Measurements from ENCODE around the gene PPP1R8.
"Not testable (repeated sequence)": the region's sequence is repeated elsewhere in the genome, so short reads cannot be mapped to it uniquely, and the experiment has no call there.

PPP1R8 gene

GRCh38 chr1:27830621-27831440, at the start of gene PPP1R8:
Gene PPP1R8 (plus strand): TSS chr1:27830782. CDS start chr1:27830836, 54 bp downstream.
- DNase-seq (ENCODE audit: low read depth, low spot score): peak; percentile 98

GRCh38 chr1:27782950-27783349, 47.6 kb upstream of the PPP1R8 start:
- no peak for DNase-seq (ENCODE audit: low read depth, low spot score)

- no peak for DNase-seq (ENCODE audit: low read depth, low spot score)
These were observed 45.9 kb upstream of the PPP1R8 start for GRCh38 chr1:27784700-27785099.

- peak; percentile 21 for DNase-seq (ENCODE audit: low read depth, low spot score)
These were observed 44.7 kb upstream of the PPP1R8 start for GRCh38 chr1:27785781-27786455.

GRCh38 chr1:27787895-27788294, 42.7 kb upstream of the PPP1R8 start:
- no peak for DNase-seq (ENCODE audit: low read depth, low spot score)

- DNase-seq (ENCODE audit: low read depth, low spot score): no peak
These were observed 41.0 kb upstream of the PPP1R8 start for GRCh38 chr1:27789540-27790041.

GRCh38 chr1:27790270-27790669, 40.3 kb upstream of the PPP1R8 start:
- not testable (repeated sequence) for DNase-seq (ENCODE audit: low read depth, low spot score)

- DNase-seq (ENCODE audit: low read depth, low spot score): no peak
These were observed 35.0 kb upstream of the PPP1R8 start for GRCh38 chr1:27795601-27796000.

- DNase-seq (ENCODE audit: low read depth, low spot score): no peak
These were observed 25.8 kb upstream of the PPP1R8 start for GRCh38 chr1:27804791-27805190.

GRCh38 chr1:27806758-27807157, 23.8 kb upstream of the PPP1R8 start:
- no peak for DNase-seq (ENCODE audit: low read depth, low spot score)

GRCh38 chr1:27807385-27807784, 23.2 kb upstream of the PPP1R8 start:
- no peak for DNase-seq (ENCODE audit: low read depth, low spot score)

GRCh38 chr1:27808131-27808530, 22.5 kb upstream of the PPP1R8 start:
- DNase-seq (ENCODE audit: low read depth, low spot score): not testable (repeated sequence)

- no peak for DNase-seq (ENCODE audit: low read depth, low spot score)
These were observed 20.7 kb upstream of the PPP1R8 start for GRCh38 chr1:27809883-27810282.

- DNase-seq (ENCODE audit: low read depth, low spot score): no peak
These were observed 18.7 kb upstream of the PPP1R8 start for GRCh38 chr1:27811741-27812500.

GRCh38 chr1:27816921-27817630, 13.5 kb upstream of the PPP1R8 start:
- DNase-seq (ENCODE audit: low read depth, low spot score): peak; percentile 55

GRCh38 chr1:27821761-27822315, 8.7 kb upstream of the PPP1R8 start:
- no peak for DNase-seq (ENCODE audit: low read depth, low spot score)

- DNase-seq (ENCODE audit: low read depth, low spot score): no peak
These were observed 6.8 kb upstream of the PPP1R8 start for GRCh38 chr1:27823784-27824183.

- no peak for DNase-seq (ENCODE audit: low read depth, low spot score)
These were observed 6.2 kb upstream of the PPP1R8 start for GRCh38 chr1:27824411-27824810.

GRCh38 chr1:27829339-27829960, 1.1 kb upstream of the PPP1R8 start:
- DNase-seq (ENCODE audit: low read depth, low spot score): not testable (repeated sequence)

- DNase-seq (ENCODE audit: low read depth, low spot score): peak; percentile 5
These were observed 1.2 kb downstream of the PPP1R8 start for GRCh38 chr1:27831568-27832410.

Data from ELF-1 (cell line).